Measurements from ENCODE around the gene BORCS6.

BORCS6 gene

GRCh38 chr17:8190506-8190905, 526 bp upstream of the BORCS6 start:
- Mint-ChIP-seq H3K27ac (no peak overlapping the region), H3K36me3 (no peaks in the 10 kb centered on the region), H3K9me3 (no peaks in the 10 kb centered on the region), H3K4me1 (peaks cover under 1% of the 10 kb centered on the region), H3K4me3 (peak overlapping the region; percentile 27), H3K27me3 (no peaks in the 10 kb centered on the region)
- no peak for ATAC-seq (ENCODE audit: low read depth)
- no peak for DNase-seq (ENCODE audit: low spot score in 2 of 2)

GRCh38 chr17:8189041-8189710, 804 bp downstream of the BORCS6 start:
- Mint-ChIP-seq H3K4me3 (no peak overlapping the region), H3K27ac (no peak overlapping the region), H3K4me1 (peaks cover 2% of the 10 kb centered on the region), H3K9me3 (no peaks in the 10 kb centered on the region), H3K27me3 (no peaks in the 10 kb centered on the region), H3K36me3 (no peaks in the 10 kb centered on the region)
- DNase-seq (ENCODE audit: low spot score in 2 of 2) (peak in 1 of 2 donors; percentile 43), ATAC-seq (ENCODE audit: low read depth) (no peak)

GRCh38 chr17:8188263-8188839, 1.6 kb downstream of the BORCS6 start:
- ATAC-seq (ENCODE audit: low read depth) (no peak), DNase-seq (ENCODE audit: low spot score in 2 of 2) (no peak)
- H3K27ac Mint-ChIP-seq: no peak overlapping the region
- no peaks in the 10 kb centered on the region for H3K9me3 Mint-ChIP-seq
- no peaks in the 10 kb centered on the region for H3K36me3 Mint-ChIP-seq
- H3K27me3 Mint-ChIP-seq: no peaks in the 10 kb centered on the region
- no peak overlapping the region for H3K4me3 Mint-ChIP-seq
- peaks cover 4% of the 10 kb centered on the region for H3K4me1 Mint-ChIP-seq

- no peaks in the 10 kb centered on the region for H3K9me3 Mint-ChIP-seq
- peaks cover 4% of the 10 kb centered on the region for H3K4me1 Mint-ChIP-seq
- ATAC-seq (ENCODE audit: low read depth) (peak; percentile 32), DNase-seq (ENCODE audit: low spot score in 2 of 2) (peak; percentile 90 to 94)
- H3K36me3 Mint-ChIP-seq: no peaks in the 10 kb centered on the region
- no peaks in the 10 kb centered on the region for H3K27me3 Mint-ChIP-seq
- no peak overlapping the region for H3K4me3 Mint-ChIP-seq
- H3K27ac Mint-ChIP-seq: no peak overlapping the region
Observed at GRCh38 chr17:8187517-8188262, 2.3 kb downstream of the BORCS6 start.

- H3K4me3 Mint-ChIP-seq: no peak overlapping the region
- H3K4me1 Mint-ChIP-seq: peaks cover 4% of the 10 kb centered on the region
- no peaks in the 10 kb centered on the region for H3K27me3 Mint-ChIP-seq
- no peaks in the 10 kb centered on the region for H3K36me3 Mint-ChIP-seq
- H3K27ac Mint-ChIP-seq: no peak overlapping the region
- H3K9me3 Mint-ChIP-seq: no peaks in the 10 kb centered on the region
- DNase-seq (ENCODE audit: low spot score in 2 of 2) (peak; percentile 80 to 82), ATAC-seq (ENCODE audit: low read depth) (peak; percentile 38)
Observed at GRCh38 chr17:8186787-8187516, 3.0 kb downstream of the BORCS6 start.

GRCh38 chr17:8186446-8186786, 3.6 kb downstream of the BORCS6 start:
- no peaks in the 10 kb centered on the region for H3K27me3 Mint-ChIP-seq
- H3K4me3 Mint-ChIP-seq: no peak overlapping the region
- H3K9me3 Mint-ChIP-seq: no peaks in the 10 kb centered on the region
- no peaks in the 10 kb centered on the region for H3K36me3 Mint-ChIP-seq
- ATAC-seq (ENCODE audit: low read depth): no peak
- no peak overlapping the region for H3K27ac Mint-ChIP-seq
- H3K4me1 Mint-ChIP-seq: peaks cover 4% of the 10 kb centered on the region
- peak in 1 of 2 donors; percentile 88 for DNase-seq (ENCODE audit: low spot score in 2 of 2)

- Mint-ChIP-seq H3K27me3 (no peaks in the 10 kb centered on the region), H3K36me3 (no peaks in the 10 kb centered on the region), H3K4me3 (no peak overlapping the region), H3K4me1 (peaks cover 7% of the 10 kb centered on the region), H3K9me3 (no peaks in the 10 kb centered on the region), H3K27ac (no peak overlapping the region)
- peak; percentile 94 to 99 for DNase-seq (ENCODE audit: low spot score in 2 of 2)
- ATAC-seq (ENCODE audit: low read depth): peak; percentile 13
Observed at GRCh38 chr17:8185582-8186445, 4.2 kb downstream of the BORCS6 start.

- H3K27ac Mint-ChIP-seq: peak overlapping the region; percentile 80
- H3K9me3 Mint-ChIP-seq: no peaks in the 10 kb centered on the region
- no peaks in the 10 kb centered on the region for H3K36me3 Mint-ChIP-seq
- peak overlapping the region; percentile 92 for H3K4me3 Mint-ChIP-seq
- no peak for ATAC-seq (ENCODE audit: low read depth)
- DNase-seq (ENCODE audit: low spot score in 2 of 2): no peak
- H3K27me3 Mint-ChIP-seq: no peaks in the 10 kb centered on the region
- peaks cover 37% of the 10 kb centered on the region for H3K4me1 Mint-ChIP-seq
Observed at GRCh38 chr17:8176998-8177731, 12.8 kb downstream of the BORCS6 start.

GRCh38 chr17:8176197-8176940, 13.6 kb downstream of the BORCS6 start, which contains the start of gene TMEM107:
TMEM107 (minus strand) TSS chr17:8176380; CDS start chr17:8176286, 94 bp downstream.
- ATAC-seq (ENCODE audit: low read depth) (peak; percentile 48), DNase-seq (ENCODE audit: low spot score in 2 of 2) (peak; percentile 79 to 81)
- Mint-ChIP-seq H3K36me3 (no peaks in the 10 kb centered on the region), H3K4me1 (peaks cover 37% of the 10 kb centered on the region), H3K9me3 (no peaks in the 10 kb centered on the region), H3K27ac (peak within 1 kb of the TSS; percentile 80), H3K27me3 (no peaks in the 10 kb centered on the region), H3K4me3 (peak within 1 kb of the TSS; percentile 92)

- Mint-ChIP-seq H3K27me3 (no peaks in the 10 kb centered on the region), H3K4me1 (peaks cover 34% of the 10 kb centered on the region), H3K4me3 (peak overlapping the region; percentile 92), H3K27ac (peak overlapping the region; percentile 80), H3K9me3 (no peaks in the 10 kb centered on the region), H3K36me3 (no peaks in the 10 kb centered on the region)
- DNase-seq (ENCODE audit: low spot score in 2 of 2): no peak
- ATAC-seq (ENCODE audit: low read depth): no peak
Observed at GRCh38 chr17:8175795-8176196, 14.2 kb downstream of the BORCS6 start.

GRCh38 chr17:8173871-8174322, 16.1 kb downstream of the BORCS6 start:
- no peaks in the 10 kb centered on the region for H3K9me3 Mint-ChIP-seq
- DNase-seq (ENCODE audit: low spot score in 2 of 2) (no peak), ATAC-seq (ENCODE audit: low read depth) (no peak)
- H3K27ac Mint-ChIP-seq: peak overlapping the region; percentile 100
- no peaks in the 10 kb centered on the region for H3K27me3 Mint-ChIP-seq
- H3K36me3 Mint-ChIP-seq: no peaks in the 10 kb centered on the region
- H3K4me1 Mint-ChIP-seq: peaks cover 33% of the 10 kb centered on the region
- H3K4me3 Mint-ChIP-seq: peak overlapping the region; percentile 92
